ES-I3 (cell line): ENCODE data around the gene PTGER4.
A peak's percentile ranks its signal among the peaks of the same experiment; 100 is the strongest.

ENCODE experiments used
- H3K36me3 ChIP-seq: 2 replicates; pipeline ENCODE4 v1.6.1; 2013; ENCODE audit warnings: mild to moderate bottlenecking, low read length, control low read depth, moderate library complexity; ENCODE audit not compliant: insufficient read depth
- H3K4me1 ChIP-seq: 2 replicates; pipeline ENCODE4 v1.6.1; 2013; ENCODE audit warnings: mild to moderate bottlenecking, control low read depth, low read length; ENCODE audit not compliant: insufficient read depth
- H3K9ac ChIP-seq: 2 replicates; pipeline ENCODE4 v1.6.1; 2013; ENCODE audit warnings: low read depth, mild to moderate bottlenecking, low read length, moderate library complexity
- H3K9me3 ChIP-seq: 2 replicates; pipeline ENCODE4 v1.6.1; 2013; ENCODE audit warnings: mild to moderate bottlenecking, low read length, moderate library complexity; ENCODE audit not compliant: control insufficient read depth, insufficient read depth

The PTGER4 gene

GRCh38 chr5:40678460-40679147, 1.1 kb upstream of the PTGER4 start:
- no peaks in the 10 kb centered on the region for H3K36me3 ChIP-seq
- peak overlapping the region; percentile 81 for H3K9ac ChIP-seq
- H3K4me1 ChIP-seq, result peaks cover 22% of the 10 kb centered on the region
- H3K9me3 ChIP-seq, result no peaks in the 10 kb centered on the region

- H3K36me3 ChIP-seq, result no peaks in the 10 kb centered on the region
- H3K9me3 ChIP-seq, result no peaks in the 10 kb centered on the region
- H3K9ac ChIP-seq, result peak overlapping the region; percentile 93
- H3K4me1 ChIP-seq, result peaks cover 22% of the 10 kb centered on the region
Measured at GRCh38 chr5:40679148-40679912, 385 bp upstream of the PTGER4 start.

- Histone ChIP-seq H3K36me3 (no peaks in the 10 kb centered on the region), H3K9me3 (no peaks in the 10 kb centered on the region), H3K4me1 (peaks cover 22% of the 10 kb centered on the region), H3K9ac (peak overlapping the region; percentile 93; the same call in 1 of the 2 replicates)
Measured at GRCh38 chr5:40680741-40681362, 1.1 kb downstream of the PTGER4 start.

DNA sequence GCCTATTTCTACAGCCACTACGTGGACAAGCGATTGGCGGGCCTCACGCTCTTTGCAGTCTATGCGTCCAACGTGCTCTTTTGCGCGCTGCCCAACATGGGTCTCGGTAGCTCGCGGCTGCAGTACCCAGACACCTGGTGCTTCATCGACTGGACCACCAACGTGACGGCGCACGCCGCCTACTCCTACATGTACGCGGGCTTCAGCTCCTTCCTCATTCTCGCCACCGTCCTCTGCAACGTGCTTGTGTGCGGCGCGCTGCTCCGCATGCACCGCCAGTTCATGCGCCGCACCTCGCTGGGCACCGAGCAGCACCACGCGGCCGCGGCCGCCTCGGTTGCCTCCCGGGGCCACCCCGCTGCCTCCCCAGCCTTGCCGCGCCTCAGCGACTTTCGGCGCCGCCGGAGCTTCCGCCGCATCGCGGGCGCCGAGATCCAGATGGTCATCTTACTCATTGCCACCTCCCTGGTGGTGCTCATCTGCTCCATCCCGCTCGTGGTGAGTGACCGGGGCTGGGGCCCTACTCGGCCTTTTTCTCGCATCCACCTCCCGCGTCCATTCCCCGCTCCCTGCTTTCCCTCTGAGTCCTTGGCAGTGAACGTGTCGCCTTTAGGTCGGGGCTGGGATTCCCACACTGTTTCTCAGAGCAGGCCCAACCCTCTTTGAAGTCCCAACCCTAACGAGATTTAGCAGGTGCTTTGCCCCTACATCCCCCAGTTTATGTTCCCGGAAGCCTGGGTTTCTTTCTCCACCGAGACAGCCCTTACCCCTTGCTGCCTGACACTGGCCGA, 1.8 kb downstream of the PTGER4 start:
- Histone ChIP-seq H3K9me3 (no peaks in the 10 kb centered on the region), H3K4me1 (peaks cover 20% of the 10 kb centered on the region), H3K9ac (no peak overlapping the region), H3K36me3 (no peaks in the 10 kb centered on the region)

DNA sequence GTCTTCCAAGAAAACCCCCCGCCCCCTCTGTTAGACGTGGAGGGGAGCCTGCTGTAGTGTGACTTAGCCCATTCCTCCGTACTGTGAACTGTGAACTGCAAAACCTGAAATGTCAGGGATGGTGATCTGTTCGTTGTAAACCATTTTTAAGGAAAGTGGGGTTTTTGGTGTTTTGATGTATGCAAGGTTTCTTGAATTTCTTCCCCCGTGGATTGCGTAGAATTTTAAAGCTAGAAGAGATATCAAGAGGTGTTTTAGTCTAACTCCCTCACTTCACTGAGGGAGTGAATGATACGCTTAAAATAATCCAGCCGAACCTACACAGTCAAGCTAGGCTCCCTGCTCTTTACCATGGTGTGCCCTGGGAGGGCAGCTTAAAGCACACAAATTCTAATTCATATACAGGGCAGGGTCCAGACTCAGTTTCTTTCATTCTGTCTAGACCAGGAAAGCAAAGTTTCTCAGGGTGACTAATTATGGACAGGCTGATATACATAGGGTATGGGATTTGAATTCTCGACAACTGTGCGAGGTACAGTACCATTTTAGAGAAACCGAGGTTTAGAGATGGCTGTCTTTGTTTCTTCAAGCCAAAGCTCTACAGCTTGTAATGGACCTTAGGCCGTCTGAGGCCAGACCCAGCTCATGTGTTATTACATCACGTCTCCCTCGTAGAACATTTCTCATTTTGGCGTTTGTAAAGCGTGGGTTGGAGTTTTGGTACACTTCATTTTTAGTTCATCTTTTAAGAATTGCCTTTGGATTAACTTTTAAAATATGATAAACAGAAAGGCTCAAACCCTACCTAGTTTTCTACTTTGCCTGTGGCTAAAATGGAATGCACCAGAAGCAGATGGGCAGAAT, 2.7 kb downstream of the PTGER4 start:
- H3K9ac ChIP-seq, result no peak overlapping the region
- no peaks in the 10 kb centered on the region for H3K36me3 ChIP-seq
- H3K4me1 ChIP-seq, result peaks cover 12% of the 10 kb centered on the region; the same call in 1 of the 2 replicates
- no peaks in the 10 kb centered on the region for H3K9me3 ChIP-seq

GRCh38 chr5:40683305-40683704, 3.6 kb downstream of the PTGER4 start:
- Histone ChIP-seq H3K4me1 (peaks cover 5% of the 10 kb centered on the region; the same call in 1 of the 2 replicates), H3K9me3 (no peaks in the 10 kb centered on the region), H3K36me3 (no peaks in the 10 kb centered on the region), H3K9ac (no peak overlapping the region)

GRCh38 chr5:40685193-40685592, 5.5 kb downstream of the PTGER4 start:
- Histone ChIP-seq H3K36me3 (no peaks in the 10 kb centered on the region), H3K9me3 (no peaks in the 10 kb centered on the region), H3K9ac (no peak overlapping the region), H3K4me1 (peaks cover 9% of the 10 kb centered on the region; the same call in 1 of the 2 replicates)

GRCh38 chr5:40685976-40686486, 6.3 kb downstream of the PTGER4 start:
- no peak overlapping the region for H3K9ac ChIP-seq
- peaks cover 9% of the 10 kb centered on the region; the same call in 1 of the 2 replicates for H3K4me1 ChIP-seq
- no peaks in the 10 kb centered on the region for H3K36me3 ChIP-seq
- no peaks in the 10 kb centered on the region for H3K9me3 ChIP-seq

DNA sequence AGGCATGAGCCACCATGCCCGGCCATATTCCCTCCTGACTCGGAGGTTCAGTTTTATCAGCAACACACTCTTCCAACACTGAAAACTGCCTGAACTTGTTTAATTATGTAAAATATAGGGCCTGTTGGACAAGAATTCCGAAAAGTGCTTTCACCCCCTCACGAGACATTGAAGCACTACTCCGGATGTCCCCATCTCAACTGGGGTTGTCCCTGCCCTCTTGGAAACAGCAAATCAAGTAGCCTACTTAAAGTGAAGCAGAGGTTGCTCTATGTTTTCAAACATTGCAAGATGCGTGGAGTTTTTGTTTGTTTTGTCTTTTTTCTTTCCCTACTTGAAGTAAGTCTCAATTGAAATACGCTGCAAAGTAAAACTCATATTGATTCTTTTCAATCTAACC, 7.6 kb downstream of the PTGER4 start:
- H3K36me3 ChIP-seq, result no peaks in the 10 kb centered on the region
- H3K4me1 ChIP-seq, result peaks cover 9% of the 10 kb centered on the region; the same call in 1 of the 2 replicates
- H3K9me3 ChIP-seq, result no peaks in the 10 kb centered on the region
- H3K9ac ChIP-seq, result no peak overlapping the region

- Histone ChIP-seq H3K9ac (no peak overlapping the region), H3K9me3 (no peaks in the 10 kb centered on the region), H3K4me1 (peaks cover 9% of the 10 kb centered on the region; the same call in 1 of the 2 replicates)
Measured at GRCh38 chr5:40688127-40688761, 8.5 kb downstream of the PTGER4 start.

GRCh38 chr5:40688996-40689395, 9.3 kb downstream of the PTGER4 start:
- Histone ChIP-seq H3K9ac (no peak overlapping the region), H3K36me3 (no peaks in the 10 kb centered on the region)

More at GRCh38 chr5:40688127-40688761, 8.5 kb downstream of the PTGER4 start:
- H3K36me3 ChIP-seq, result no peaks in the 10 kb centered on the region

GRCh38 chr5:40689438-40689837, 9.7 kb downstream of the PTGER4 start:
- H3K4me1 ChIP-seq, result peaks cover 9% of the 10 kb centered on the region; the same call in 1 of the 2 replicates
- H3K9ac ChIP-seq, result no peak overlapping the region
- no peaks in the 10 kb centered on the region for H3K36me3 ChIP-seq
- H3K9me3 ChIP-seq, result no peaks in the 10 kb centered on the region

More at GRCh38 chr5:40688996-40689395, 9.3 kb downstream of the PTGER4 start:
- Histone ChIP-seq H3K4me1 (peaks cover 9% of the 10 kb centered on the region; the same call in 1 of the 2 replicates), H3K9me3 (no peaks in the 10 kb centered on the region)

GRCh38 chr5:40690267-40690666, 10.6 kb downstream of the PTGER4 start:
- no peak overlapping the region for H3K9ac ChIP-seq
- H3K9me3 ChIP-seq, result no peaks in the 10 kb centered on the region
- peaks cover 9% of the 10 kb centered on the region; the same call in 1 of the 2 replicates for H3K4me1 ChIP-seq
- no peaks in the 10 kb centered on the region for H3K36me3 ChIP-seq
